Measurements from ENCODE around the gene FICD. TPM values are rescaled to one million over a fixed set of nuclear protein-coding genes. Genes with fewer than 3 reads are reported as not detected.

The FICD gene
- total and polyA plus RNA-seq, 2 of the 13 experiments (the other 11 are each of a cell fraction or from before 2014, with no cell fraction given) = 0.99 to 3.0 TPM

DNA sequence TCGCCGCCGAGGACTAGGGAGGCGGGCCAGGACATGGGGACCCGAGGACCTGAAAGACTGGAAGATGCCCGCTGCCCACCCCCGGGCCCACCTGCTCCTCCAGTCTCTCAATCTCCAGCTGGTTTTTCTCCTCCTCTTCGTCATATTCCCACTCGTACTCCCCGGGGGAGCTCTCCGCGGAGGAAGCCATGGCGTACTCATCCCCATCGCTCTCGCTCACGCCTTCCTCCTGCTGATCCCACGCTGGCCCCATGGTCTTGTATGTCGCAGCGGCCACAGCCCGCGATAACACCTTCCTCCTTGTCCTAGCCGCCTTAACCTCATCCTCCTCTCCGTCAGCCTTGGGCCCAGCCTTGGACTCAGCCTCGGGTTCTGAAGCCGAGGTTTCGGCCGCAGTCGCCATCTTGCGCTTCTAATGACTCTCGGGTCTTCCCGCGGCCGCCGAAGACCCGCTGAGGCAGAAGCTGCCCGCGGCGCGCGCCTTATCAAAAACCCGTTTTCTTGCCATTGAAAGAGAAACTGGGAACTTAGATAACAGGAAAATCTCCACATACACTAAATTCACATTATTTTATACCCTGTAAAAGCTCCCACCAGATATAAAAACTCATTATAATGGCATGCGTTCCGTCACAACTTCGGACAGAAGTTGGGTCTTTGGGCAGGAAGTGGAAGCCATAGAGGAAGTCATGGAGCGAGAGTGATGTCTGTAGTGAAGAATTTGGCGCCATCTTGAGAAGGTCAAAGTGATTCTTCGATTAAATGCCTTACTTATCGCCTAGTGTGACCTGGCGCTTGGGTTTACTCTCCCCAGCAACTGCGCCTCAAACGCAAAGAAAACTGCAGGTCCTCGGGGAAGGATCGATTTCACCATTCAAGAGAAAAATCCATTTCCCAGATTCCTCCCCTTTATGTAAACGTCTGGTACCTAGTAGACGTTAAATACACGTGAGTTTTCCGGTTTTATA is 46.0 kb downstream of the FICD start, which contains the start of gene SART3 (continued):
- TF ChIP-seq ZNF766 (CRISPR knock-in tag; IDR thresholded peaks at IDR 0.05; ENCODE audit: borderline replicate concordance) (no peak), TBP (CRISPR knock-in tag; IDR thresholded peaks at IDR 0.05) (no peak), ARHGAP35 (CRISPR knock-in tag; IDR thresholded peaks at IDR 0.05; ENCODE audit: borderline replicate concordance) (no peak), SNAPC2 (CRISPR knock-in tag; IDR thresholded peaks at IDR 0.05) (no peak), MAZ (IDR thresholded peaks at IDR 0.05; ENCODE audit: borderline replicate concordance, low read depth, low read length) (no peak; the same call in 1 of the 2 replicates), MAZ (CRISPR knock-in tag; IDR thresholded peaks at IDR 0.05; ENCODE audit: low read depth) (peak; percentile 22; the same call in 1 of the 2 replicates), THRA (CRISPR knock-in tag; IDR thresholded peaks at IDR 0.05; ENCODE audit: borderline replicate concordance) (no peak), MLXIP (CRISPR knock-in tag; IDR thresholded peaks at IDR 0.05; ENCODE audit: borderline replicate concordance) (no peak), ZNF772 (CRISPR knock-in tag; IDR thresholded peaks at IDR 0.05) (no peak; the same call in 1 of the 2 replicates)
- TF ChIP-seq, protein P1, sequence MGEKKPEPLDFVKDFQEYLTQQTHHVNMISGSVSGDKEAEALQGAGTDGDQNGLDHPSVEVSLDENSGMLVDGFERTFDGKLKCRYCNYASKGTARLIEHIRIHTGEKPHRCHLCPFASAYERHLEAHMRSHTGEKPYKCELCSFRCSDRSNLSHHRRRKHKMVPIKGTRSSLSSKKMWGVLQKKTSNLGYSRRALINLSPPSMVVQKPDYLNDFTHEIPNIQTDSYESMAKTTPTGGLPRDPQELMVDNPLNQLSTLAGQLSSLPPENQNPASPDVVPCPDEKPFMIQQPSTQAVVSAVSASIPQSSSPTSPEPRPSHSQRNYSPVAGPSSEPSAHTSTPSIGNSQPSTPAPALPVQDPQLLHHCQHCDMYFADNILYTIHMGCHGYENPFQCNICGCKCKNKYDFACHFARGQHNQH (CRISPR knock-in tag; IDR thresholded peaks at IDR 0.05) = no peak
- TF ChIP-seq, protein P2, sequence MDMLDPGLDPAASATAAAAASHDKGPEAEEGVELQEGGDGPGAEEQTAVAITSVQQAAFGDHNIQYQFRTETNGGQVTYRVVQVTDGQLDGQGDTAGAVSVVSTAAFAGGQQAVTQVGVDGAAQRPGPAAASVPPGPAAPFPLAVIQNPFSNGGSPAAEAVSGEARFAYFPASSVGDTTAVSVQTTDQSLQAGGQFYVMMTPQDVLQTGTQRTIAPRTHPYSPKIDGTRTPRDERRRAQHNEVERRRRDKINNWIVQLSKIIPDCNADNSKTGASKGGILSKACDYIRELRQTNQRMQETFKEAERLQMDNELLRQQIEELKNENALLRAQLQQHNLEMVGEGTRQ (IDR thresholded peaks at IDR 0.05; ENCODE audit: low read depth, low read length) = no peak
- TF ChIP-seq, protein P2 (CRISPR knock-in tag; IDR thresholded peaks at IDR 0.05; ENCODE audit: borderline replicate concordance) = no peak
- TF ChIP-seq, protein P3, sequence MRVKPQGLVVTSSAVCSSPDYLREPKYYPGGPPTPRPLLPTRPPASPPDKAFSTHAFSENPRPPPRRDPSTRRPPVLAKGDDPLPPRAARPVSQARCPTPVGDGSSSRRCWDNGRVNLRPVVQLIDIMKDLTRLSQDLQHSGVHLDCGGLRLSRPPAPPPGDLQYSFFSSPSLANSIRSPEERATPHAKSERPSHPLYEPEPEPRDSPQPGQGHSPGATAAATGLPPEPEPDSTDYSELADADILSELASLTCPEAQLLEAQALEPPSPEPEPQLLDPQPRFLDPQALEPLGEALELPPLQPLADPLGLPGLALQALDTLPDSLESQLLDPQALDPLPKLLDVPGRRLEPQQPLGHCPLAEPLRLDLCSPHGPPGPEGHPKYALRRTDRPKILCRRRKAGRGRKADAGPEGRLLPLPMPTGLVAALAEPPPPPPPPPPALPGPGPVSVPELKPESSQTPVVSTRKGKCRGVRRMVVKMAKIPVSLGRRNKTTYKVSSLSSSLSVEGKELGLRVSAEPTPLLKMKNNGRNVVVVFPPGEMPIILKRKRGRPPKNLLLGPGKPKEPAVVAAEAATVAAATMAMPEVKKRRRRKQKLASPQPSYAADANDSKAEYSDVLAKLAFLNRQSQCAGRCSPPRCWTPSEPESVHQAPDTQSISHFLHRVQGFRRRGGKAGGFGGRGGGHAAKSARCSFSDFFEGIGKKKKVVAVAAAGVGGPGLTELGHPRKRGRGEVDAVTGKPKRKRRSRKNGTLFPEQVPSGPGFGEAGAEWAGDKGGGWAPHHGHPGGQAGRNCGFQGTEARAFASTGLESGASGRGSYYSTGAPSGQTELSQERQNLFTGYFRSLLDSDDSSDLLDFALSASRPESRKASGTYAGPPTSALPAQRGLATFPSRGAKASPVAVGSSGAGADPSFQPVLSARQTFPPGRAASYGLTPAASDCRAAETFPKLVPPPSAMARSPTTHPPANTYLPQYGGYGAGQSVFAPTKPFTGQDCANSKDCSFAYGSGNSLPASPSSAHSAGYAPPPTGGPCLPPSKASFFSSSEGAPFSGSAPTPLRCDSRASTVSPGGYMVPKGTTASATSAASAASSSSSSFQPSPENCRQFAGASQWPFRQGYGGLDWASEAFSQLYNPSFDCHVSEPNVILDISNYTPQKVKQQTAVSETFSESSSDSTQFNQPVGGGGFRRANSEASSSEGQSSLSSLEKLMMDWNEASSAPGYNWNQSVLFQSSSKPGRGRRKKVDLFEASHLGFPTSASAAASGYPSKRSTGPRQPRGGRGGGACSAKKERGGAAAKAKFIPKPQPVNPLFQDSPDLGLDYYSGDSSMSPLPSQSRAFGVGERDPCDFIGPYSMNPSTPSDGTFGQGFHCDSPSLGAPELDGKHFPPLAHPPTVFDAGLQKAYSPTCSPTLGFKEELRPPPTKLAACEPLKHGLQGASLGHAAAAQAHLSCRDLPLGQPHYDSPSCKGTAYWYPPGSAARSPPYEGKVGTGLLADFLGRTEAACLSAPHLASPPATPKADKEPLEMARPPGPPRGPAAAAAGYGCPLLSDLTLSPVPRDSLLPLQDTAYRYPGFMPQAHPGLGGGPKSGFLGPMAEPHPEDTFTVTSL (CRISPR knock-in tag; IDR thresholded peaks at IDR 0.05; ENCODE audit: borderline replicate concordance) = no peak

All from HepG2 (cell line).